ENCODE results near the gene TJP2.

The TJP2 gene

DNA sequence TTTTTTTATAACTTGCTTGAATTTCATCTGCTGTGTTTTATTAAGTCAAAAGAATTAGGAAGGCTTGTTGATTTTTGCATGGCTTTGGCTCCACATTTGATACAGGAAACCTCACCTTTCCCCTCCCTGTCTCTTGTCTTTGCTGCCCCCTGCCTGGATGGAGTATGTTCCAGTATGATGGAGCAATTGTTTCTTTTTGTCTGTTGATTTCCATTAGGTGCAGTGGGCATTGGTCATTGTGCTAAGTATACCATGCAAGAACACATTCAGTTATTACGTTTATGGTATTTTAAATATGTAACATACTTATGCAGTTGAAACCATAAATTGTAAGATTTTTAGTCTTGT, 19.6 kb downstream of the TJP2 start:
- peak; percentile 64 for DNase-seq

GRCh38 chr9:69194702-69195418, 20.8 kb downstream of the TJP2 start:
- DNase-seq: no peak

GRCh38 chr9:69195668-69196067, 21.6 kb downstream of the TJP2 start:
- no peak for DNase-seq

DNA sequence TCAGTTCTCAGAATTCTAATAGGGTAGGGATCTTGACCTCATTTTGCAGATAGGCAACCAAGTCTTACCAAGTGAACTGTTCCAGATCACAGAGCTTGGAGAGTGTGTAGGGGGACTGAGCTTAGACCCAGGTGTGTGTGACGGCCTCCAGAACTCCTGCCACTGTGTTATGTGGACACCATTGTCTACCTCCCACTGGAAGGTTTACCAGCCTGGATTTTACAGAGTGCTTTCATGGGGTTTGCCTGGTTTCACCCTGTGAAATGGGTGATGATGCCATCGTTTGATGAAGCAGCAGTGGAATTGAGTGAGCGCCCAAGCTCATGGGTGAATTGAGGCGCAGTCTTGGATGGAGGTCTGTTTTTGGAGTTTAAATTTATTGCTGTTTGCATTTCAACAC, 23.6 kb downstream of the TJP2 start:
- DNase-seq: no peak

GRCh38 chr9:69198521-69199220, 24.6 kb downstream of the TJP2 start:
- DNase-seq: no peak

GRCh38 chr9:69199769-69200470, 25.8 kb downstream of the TJP2 start:
- no peak for DNase-seq

DNA sequence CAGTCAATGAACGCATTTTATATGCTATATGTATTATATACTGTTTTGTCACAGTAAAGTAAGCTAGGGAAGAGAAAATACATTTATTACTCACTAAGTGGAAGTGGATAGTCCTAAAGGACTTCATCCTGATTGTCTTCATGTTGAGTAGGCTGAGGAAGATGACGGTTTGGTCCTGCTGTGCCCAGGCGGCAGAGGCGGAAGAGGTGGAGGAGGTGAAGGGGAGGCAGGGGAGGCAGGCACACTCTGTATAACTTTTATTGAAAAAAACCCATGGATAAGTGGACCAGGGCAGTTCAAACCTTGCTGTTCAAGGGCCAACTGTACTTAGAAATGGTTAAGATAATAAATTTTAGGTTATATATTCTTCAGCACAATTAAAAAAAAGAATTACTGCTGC, 28.5 kb downstream of the TJP2 start:
- DNase-seq: no peak

DNA sequence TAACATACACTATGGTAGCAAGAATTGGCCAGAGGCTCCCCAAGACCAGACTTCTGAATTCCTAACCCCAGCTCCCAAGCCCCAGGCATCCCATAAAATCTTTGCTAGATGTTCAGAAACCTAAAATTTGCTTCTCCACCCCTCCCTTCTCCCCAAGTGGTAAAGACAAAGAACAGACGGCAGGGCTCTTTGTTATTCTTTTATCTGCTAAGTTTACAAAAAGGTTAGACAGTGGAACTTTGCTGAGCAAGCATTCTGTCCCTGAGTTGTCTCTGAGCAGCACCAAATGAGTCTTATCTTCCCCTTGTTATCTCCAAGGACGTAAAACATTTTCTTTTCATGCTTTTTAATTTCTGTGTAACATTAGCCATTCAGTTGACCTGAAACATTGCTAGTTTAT, 30.2 kb downstream of the TJP2 start:
- DNase-seq: no peak

DNA sequence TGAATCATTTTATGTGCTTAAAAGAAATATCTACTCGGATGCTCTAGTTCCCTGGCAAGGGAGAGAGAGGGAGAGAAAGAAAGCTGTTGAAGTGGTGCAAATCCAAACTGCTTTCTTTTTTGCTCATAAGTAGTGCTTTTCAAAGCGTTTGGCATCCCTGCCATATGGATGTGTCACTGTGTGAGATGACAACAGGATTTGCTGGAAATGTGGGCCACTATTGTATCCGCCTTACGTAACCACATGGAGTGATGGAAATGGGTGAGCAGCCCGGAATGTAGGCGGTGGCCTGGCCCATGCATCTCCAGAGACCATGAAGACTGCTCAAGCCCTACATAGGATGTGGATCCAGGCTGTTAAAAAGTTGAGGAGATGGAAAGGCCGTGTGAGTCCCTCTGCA, 30.8 kb downstream of the TJP2 start:
- DNase-seq: no peak

- no peak for DNase-seq
These were observed 32.0 kb downstream of the TJP2 start for GRCh38 chr9:69206047-69206446.

DNA sequence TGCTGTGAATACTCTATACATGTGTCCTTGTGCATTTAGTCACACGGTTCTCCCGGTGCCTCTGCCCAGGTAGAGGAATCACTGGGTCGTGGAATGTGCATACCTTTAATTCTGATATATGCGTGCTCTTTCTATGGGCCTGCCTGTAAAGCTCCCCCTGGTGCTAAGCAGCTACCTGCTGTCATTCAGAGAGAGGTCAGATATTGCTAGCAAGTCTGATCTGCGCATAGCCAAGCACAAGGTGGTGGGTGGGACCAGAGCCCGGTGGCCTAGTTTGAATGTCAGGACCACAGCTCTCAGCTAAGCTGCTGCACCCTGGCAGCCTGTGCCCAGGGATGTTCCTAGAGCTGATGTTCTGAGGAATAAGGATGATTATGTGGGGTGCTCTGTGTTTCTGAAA, 33.4 kb downstream of the TJP2 start:
- no peak for DNase-seq

GRCh38 chr9:69211424-69212036, 37.5 kb downstream of the TJP2 start:
- no peak for DNase-seq

DNA sequence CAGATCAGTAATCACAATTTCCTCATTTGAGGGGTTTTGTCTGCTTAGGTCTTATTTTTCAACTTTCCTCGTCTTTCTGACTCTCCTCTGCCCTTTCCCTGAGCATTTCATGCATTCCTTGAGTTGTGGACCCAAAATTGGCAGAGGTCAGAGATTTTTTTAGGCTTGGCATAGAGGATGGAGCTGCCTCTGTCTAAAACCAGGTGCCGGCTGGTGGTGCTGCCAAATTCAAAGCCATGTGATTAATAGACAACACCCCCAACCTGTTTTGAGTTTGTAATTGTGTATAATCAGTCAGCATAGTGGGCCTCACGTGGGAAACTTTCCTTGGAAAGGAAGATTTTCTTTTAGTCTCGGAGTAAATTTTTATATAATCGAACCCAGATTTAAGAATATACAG, 39.6 kb downstream of the TJP2 start:
- DNase-seq: no peak

- no peak for DNase-seq
These were observed 40.9 kb downstream of the TJP2 start for GRCh38 chr9:69214939-69215338.

DNA sequence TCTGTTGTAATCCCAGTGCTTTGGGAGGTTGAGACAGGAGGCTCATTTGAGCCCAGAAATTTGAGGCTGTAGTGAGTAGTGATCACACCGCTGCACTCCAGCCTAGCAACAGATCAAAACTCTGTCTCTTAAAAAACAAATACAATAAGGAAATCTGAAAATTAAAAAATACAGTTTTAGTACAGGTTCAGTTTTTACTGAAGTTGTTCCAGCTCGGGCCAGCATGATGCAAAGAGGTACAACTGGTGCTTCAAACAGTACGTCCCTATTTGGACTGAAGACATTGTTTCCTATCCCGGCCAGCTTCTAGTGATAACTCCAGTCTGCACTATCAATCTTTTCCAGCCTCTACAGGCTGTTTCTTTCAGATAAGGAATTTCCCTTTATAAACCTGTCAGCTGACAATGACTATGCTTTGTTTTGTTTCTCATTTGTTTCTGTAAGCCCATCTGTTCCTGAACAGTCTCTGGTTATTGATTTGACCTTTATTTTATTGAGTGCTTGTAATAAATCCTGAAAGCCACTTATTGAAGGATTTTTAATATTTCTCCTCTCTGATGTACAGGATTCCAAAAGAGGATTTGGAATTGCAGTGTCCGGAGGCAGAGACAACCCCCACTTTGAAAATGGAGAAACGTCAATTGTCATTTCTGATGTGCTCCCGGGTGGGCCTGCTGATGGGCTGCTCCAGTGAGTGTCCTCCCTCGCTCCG, 41.9 kb downstream of the TJP2 start:
- DNase-seq: no peak

DNA sequence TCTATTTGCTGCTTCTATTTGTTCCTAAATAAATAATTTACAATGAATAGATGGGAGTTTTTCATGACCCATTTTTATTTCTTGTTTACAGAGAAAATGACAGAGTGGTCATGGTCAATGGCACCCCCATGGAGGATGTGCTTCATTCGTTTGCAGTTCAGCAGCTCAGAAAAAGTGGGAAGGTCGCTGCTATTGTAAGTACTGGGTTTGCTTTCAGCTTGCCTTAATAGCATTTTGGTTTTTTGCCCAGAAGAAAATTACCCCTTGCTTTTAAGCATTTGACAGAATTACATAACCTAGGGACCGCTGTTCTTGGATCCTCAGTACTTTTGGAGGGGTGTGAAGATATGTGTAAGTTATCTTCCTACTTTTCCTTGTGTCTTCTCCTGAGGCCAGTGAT, 44.1 kb downstream of the TJP2 start:
- peak; percentile 86 for DNase-seq

DNA sequence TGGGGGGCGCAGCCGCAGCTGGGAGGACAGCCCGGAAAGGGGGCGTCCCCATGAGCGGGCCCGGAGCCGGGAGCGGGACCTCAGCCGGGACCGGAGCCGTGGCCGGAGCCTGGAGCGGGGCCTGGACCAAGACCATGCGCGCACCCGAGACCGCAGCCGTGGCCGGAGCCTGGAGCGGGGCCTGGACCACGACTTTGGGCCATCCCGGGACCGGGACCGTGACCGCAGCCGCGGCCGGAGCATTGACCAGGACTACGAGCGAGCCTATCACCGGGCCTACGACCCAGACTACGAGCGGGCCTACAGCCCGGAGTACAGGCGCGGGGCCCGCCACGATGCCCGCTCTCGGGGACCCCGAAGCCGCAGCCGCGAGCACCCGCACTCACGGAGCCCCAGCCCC, 47.0 kb downstream of the TJP2 start:
- DNase-seq: no peak

DNA sequence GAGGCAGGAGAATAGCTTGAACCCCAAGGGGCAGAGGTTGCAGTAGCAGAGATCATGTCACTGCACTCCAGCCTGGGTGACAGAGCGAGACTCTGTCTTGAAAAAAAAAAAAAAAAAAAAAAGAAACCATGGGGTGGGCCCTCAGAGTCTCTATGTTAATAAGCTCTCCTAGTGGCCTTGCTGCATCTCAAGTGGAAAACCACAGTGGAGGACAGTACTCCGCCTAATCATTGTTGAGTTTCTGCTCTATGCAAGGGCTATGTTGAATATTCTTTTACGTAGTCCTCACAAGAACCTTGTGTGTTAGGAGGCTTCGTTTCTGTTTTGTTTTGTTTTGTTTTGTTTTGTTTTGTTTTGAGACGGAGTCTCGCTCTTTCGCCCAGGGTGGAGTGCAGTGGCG, 48.9 kb downstream of the TJP2 start:
- no peak for DNase-seq

GRCh38 chr9:69223605-69224004, 49.5 kb downstream of the TJP2 start:
- DNase-seq: peak; percentile 18

GRCh38 chr9:69229367-69229766, 55.3 kb downstream of the TJP2 start:
- DNase-seq: no peak

GRCh38 chr9:69232135-69232534, 58.1 kb downstream of the TJP2 start:
- no peak for DNase-seq

GRCh38 chr9:69234683-69235082, 60.6 kb downstream of the TJP2 start:
- DNase-seq: no peak

GRCh38 chr9:69236188-69236587, 62.1 kb downstream of the TJP2 start:
- DNase-seq: no peak

Data from NCI-H748 treated with DMSO at 0.1 percent for 48 hours (cell line).